Measurements from ENCODE around the gene CTPS2.

DNA sequence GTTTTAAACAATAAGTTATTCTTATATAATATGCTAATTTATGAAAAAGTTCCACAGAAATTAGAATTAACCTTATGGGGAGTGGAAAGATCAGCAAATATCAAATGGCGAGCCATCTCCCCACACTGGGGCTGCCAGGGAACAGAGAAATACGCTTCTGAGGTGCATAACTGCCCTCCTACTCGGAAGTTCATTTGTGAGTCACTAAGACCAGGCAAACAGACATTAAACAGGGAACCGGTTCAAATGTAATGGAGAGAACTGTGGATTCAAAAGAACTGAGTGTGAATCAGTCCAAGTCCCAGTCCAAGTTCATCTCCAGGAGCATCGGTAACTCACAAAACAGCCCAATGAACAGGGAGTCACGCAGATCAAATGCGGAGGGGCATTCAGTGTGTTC is 73.9 kb downstream of the CTPS2 start:
- TF ChIP-seq CTCF (conservative IDR thresholded peaks at IDR 0.05; ENCODE audit: low read depth, low read length): no peak
- TF ChIP-seq EZH2 (IDR thresholded peaks at IDR 0.05; ENCODE audit: low read length, unreplicated experiment): no peak
